Heart left ventricle (tissue), 16 donors: ENCODE data around the gene IFI27L1. TPM values are rescaled to one million over a fixed set of nuclear protein-coding genes. Genes with fewer than 3 reads are reported as not detected.
"Not testable (repeated sequence)": the region's sequence is repeated elsewhere in the genome, so short reads cannot be mapped to it uniquely, and the experiment has no call there.

ENCODE experiments used
- ATAC-seq, 4 donors: fragments of 200-7000 bp; cut with Tn5 transposase; one replicate each; pipeline ENCODE4 v1.9.1; 2020 to 2022; ENCODE audit warnings: moderate library complexity in 4 of 4, mild to moderate bottlenecking in 3 of 4, moderate number of reproducible peaks in 1 of 4
- DNase-seq, 5 donors: peaks; one replicate each; pipeline ENCODE4 v3.0.0-alpha.2; 2020
- H3K27ac ChIP-seq, 12 donors: fragments of 200-600 bp; sonication (generic) in 4 of 12; one replicate each; pipeline versions ENCODE4 v1.5.0 to v1.8.0; 2016 to 2022; ENCODE audit warnings: mild to moderate bottlenecking in 2 of 12
- H3K27me3 ChIP-seq, 9 donors: fragments of 200-600 bp; sonication (generic) in 2 of 9; one replicate each; pipeline versions ENCODE4 v1.5.1 to v1.8.0; 2016 to 2022; ENCODE audit warnings: mild to moderate bottlenecking in 3 of 9
- H3K36me3 ChIP-seq, 9 donors: fragments of 200-600 bp; sonication (generic) in 2 of 9; one replicate each; pipeline versions ENCODE4 v1.5.0 to v1.8.0; 2018 to 2022; ENCODE audit warnings: mild to moderate bottlenecking in 2 of 9
- H3K4me1 ChIP-seq, 12 donors: fragments of 200-600 bp; sonication (generic) in 4 of 12; one replicate each; pipeline versions ENCODE4 v1.5.0 to v1.8.0; 2016 to 2022; ENCODE audit warnings: mild to moderate bottlenecking in 3 of 12
- H3K4me3 ChIP-seq, 12 donors: fragments of 200-600 bp; sonication (generic) in 4 of 12; one replicate each; pipeline versions ENCODE4 v1.5.0 to v1.8.0; 2017 to 2022; ENCODE audit warnings: mild to moderate bottlenecking in 9 of 12, moderate library complexity in 4 of 12
- H3K9me3 ChIP-seq, 12 donors: fragments of 200-600 bp; sonication (generic) in 4 of 12; one replicate each; pipeline versions ENCODE4 v1.5.0 to v1.8.0; 2016 to 2022; ENCODE audit warnings: mild to moderate bottlenecking in 1 of 12
- CTCF ChIP-seq, 12 donors: fragments of 200-600 bp; sonication (generic) in 4 of 12; IDR thresholded peaks; one replicate each; pipeline versions ENCODE4 v1.5.0 to v1.8.0; 2018 to 2022; ENCODE audit warnings: antibody characterized with exemption in 12 of 12, mild to moderate bottlenecking in 5 of 12
- POLR2A ChIP-seq, 2 donors: fragments of 450-650 bp; IDR thresholded peaks; one replicate each; pipeline ENCODE4 v1.6.1; 2017; ENCODE audit warnings: antibody characterized with exemption in 2 of 2, mild to moderate bottlenecking in 2 of 2, moderate library complexity in 2 of 2
- WGBS, 4 donors: extraction: QIAGEN DNeasy Blood & Tissue Kit in 2 of 4; methylation state at CpG; one replicate each; pipeline versions ENCODE4 v1.1.5 to v1.1.7; 2013 to 2018; 5-methylcytosine and 5-hydroxymethylcytosine counted together
- intact Hi-C, 10 donors: fragments of 100-400 bp; cut with DNase I; formaldehyde crosslinking; loops; one replicate each; pipeline versions ENCODE4 v1.11.1 to v1.14.2; 2022
- polyA plus RNA-seq, 2 donors: library from polyadenylated mRNA; stranded (reverse); fragments of 200-250 nt; gene quantifications; one replicate each; pipeline ENCODE4 v1.2.3, GENCODE V29; 2013
- total RNA-seq, 9 donors: library from RNA; depleted of rRNA in 2 of 9; stranded (reverse); fragments of >200 nt in 2 of 9; fragmentation: NEBNext Ultra II Directional in 3 of 9; extraction: Animal tissue kit (Norgen Biotek cat#: 25700) in 3 of 9; gene quantifications; one replicate each; pipeline versions ENCODE4 v1.1.0 to v1.2.4, GENCODE V29; 2016 to 2023
- donor health status: ischemic (EF 13 %, LVEDD 7.1; RV severe dilation, severe dysfunction).
- donor health status: healthy with polysubstance abuse.
- donor health status: DM: no; HTN: yes; CAD: no.
- donor health status: DM: no; HTN: no; CAD: no.
- donor health status: ischemic (EF 25% LVEDD 6.9; RV normal size, moderate dysfunction).
- donor health status: ischemic (EF 25% LVEDD 5.7; RV mildly dilated, moderate dysfunction).
- donor health status: healthy.
- donor health status: DM: yes; HTN: yes; CAD: no.
- donor health status: ischemic (EF 35%, LVEDD 5.7; RV mildly dilated, moderate dysfunction).
- donor health status: nonischemic (EF 11% LVEDD 7.7; RV severe dilation, severe dysfunction).
- donor health status: DM: yes; HTN: yes; CAD: no.
- donor health status: PGD.
- donor health status: ischemic (EF 29% LVEDD 5.4; RV normal size, mild dysfunction).
- donor health status: nonischemic (EF 23%, LVEDD 6.1; RV moderate dilation, normal function).

The IFI27L1 gene
- total and polyA plus RNA-seq, 11 donors: 8.9 to 45.0 (median 16.8) TPM

- DNase-seq (no peak), ATAC-seq (peak; percentile 26 to 49 (median 31))
- TF ChIP-seq CTCF (IDR thresholded peaks at IDR 0.05): no peak
- TF ChIP-seq POLR2A (IDR thresholded peaks at IDR 0.05): no peak
- 54 to 58% (median 54%) methylated on average over 7 to 8 of the region's 8 CpGs for WGBS, 4 donors
- Histone ChIP-seq H3K4me3 (no peak overlapping the region), H3K36me3 (peaks cover 0 to 26% (median 17%) of the 10 kb centered on the region in 9 donors), H3K4me1 (peaks cover 0 to 75% (median 39%) of the 10 kb centered on the region in 12 donors), H3K27ac (no peak overlapping the region), H3K27me3 (no peaks in the 10 kb centered on the region), H3K9me3 (peaks cover 0 to 31% (median 0%) of the 10 kb centered on the region in 12 donors)
- intact Hi-C loops: no loop called here
Observed at GRCh38 chr14:94066089-94066676, 14.9 kb upstream of the IFI27L1 start.

GRCh38 chr14:94072076-94072475, 9.0 kb upstream of the IFI27L1 start:
- intact Hi-C loops, H3K27me3 ChIP-seq, ATAC-seq, H3K4me3 ChIP-seq, H3K27ac ChIP-seq, DNase-seq: not testable (repeated sequence)
- Histone ChIP-seq H3K4me1 (peaks cover 0 to 40% (median 18%) of the 10 kb centered on the region in 12 donors), H3K36me3 (peaks cover 0 to 28% (median under 1%) of the 10 kb centered on the region in 9 donors), H3K9me3 (peaks cover 0 to 68% (median 16%) of the 10 kb centered on the region in 12 donors)
- 94 to 97% (median 95%) methylated on average over 3 of the region's 3 CpGs for WGBS, 4 donors

- Histone ChIP-seq H3K27me3 (no peaks in the 10 kb centered on the region), H3K4me3 (no peak overlapping the region), H3K4me1 (peaks cover 8 to 54% (median 37%) of the 10 kb centered on the region in 12 donors), H3K36me3 (peaks cover 0 to 53% (median 17%) of the 10 kb centered on the region in 9 donors), H3K9me3 (peaks cover 0 to 51% (median 16%) of the 10 kb centered on the region in 12 donors), H3K27ac (no peak overlapping the region)
- no peak for TF ChIP-seq POLR2A (IDR thresholded peaks at IDR 0.05)
- no peak for TF ChIP-seq CTCF (IDR thresholded peaks at IDR 0.05)
- DNase-seq (no peak), ATAC-seq (no peak)
- 90 to 93% (median 91%) methylated on average over 3 of the region's 3 CpGs for WGBS, 4 donors
- intact Hi-C loops: no loop called here
Observed at GRCh38 chr14:94074534-94074933, 6.6 kb upstream of the IFI27L1 start.

- Histone ChIP-seq H3K27ac (no peak overlapping the region), H3K4me3 (no peak overlapping the region), H3K36me3 (peaks cover 0 to 53% (median 17%) of the 10 kb centered on the region in 9 donors), H3K9me3 (peaks cover 0 to 47% (median 16%) of the 10 kb centered on the region in 12 donors), H3K27me3 (no peaks in the 10 kb centered on the region), H3K4me1 (peaks cover 11 to 58% (median 40%) of the 10 kb centered on the region in 12 donors)
- intact Hi-C loops: no loop called here
- TF ChIP-seq POLR2A (IDR thresholded peaks at IDR 0.05) (no peak), CTCF (IDR thresholded peaks at IDR 0.05) (no peak)
- no peak for ATAC-seq
- 95 to 97% (median 96%) methylated on average over 2 of the region's 2 CpGs for WGBS, 4 donors
- DNase-seq: no peak
Observed at GRCh38 chr14:94075008-94075407, 6.1 kb upstream of the IFI27L1 start.
